HG02884 (cell line): ENCODE measurements around the gene SDHA.
A peak's percentile ranks its signal among the peaks of the same experiment; 100 is the strongest.
"Not testable (repeated sequence)": the region's sequence is repeated elsewhere in the genome, so short reads cannot be mapped to it uniquely, and the experiment has no call there.

Experiments
- ATAC-seq: cut with Tn5 transposase; IDR thresholded peaks from one replicate; pipeline ENCODE4 v1.9.1; 2021; ENCODE audit warnings: mild to moderate bottlenecking, moderate library complexity; ENCODE audit not compliant: unreplicated experiment

SDHA gene

GRCh38 chr5:218457-219291, 554 bp downstream of the SDHA start:
- peak; percentile 15 for ATAC-seq

GRCh38 chr5:219460-219863, 1.3 kb downstream of the SDHA start:
- no peak for ATAC-seq

- peak; percentile 38 for ATAC-seq
Observed at GRCh38 chr5:219991-220390, 1.9 kb downstream of the SDHA start.

- not testable (repeated sequence) for ATAC-seq
Observed at GRCh38 chr5:222951-223715, 5.0 kb downstream of the SDHA start.

GRCh38 chr5:223791-224190, 5.7 kb downstream of the SDHA start:
- no peak for ATAC-seq

- no peak for ATAC-seq
Observed at GRCh38 chr5:225334-225733, 7.2 kb downstream of the SDHA start.

- ATAC-seq, result not testable (repeated sequence)
Observed at GRCh38 chr5:227375-227774, 9.3 kb downstream of the SDHA start.

- ATAC-seq, result no peak
Observed at GRCh38 chr5:228886-229285, 10.8 kb downstream of the SDHA start.

- ATAC-seq, result no peak
Observed at GRCh38 chr5:230711-231110, 12.6 kb downstream of the SDHA start.

GRCh38 chr5:231661-232060, 13.5 kb downstream of the SDHA start:
- ATAC-seq, result no peak

GRCh38 chr5:233426-233825, 15.3 kb downstream of the SDHA start:
- ATAC-seq, result not testable (repeated sequence)

GRCh38 chr5:234450-234849, 16.3 kb downstream of the SDHA start:
- ATAC-seq, result no peak

GRCh38 chr5:235527-235926, 17.4 kb downstream of the SDHA start:
- not testable (repeated sequence) for ATAC-seq

- not testable (repeated sequence) for ATAC-seq
Observed at GRCh38 chr5:237931-238330, 19.8 kb downstream of the SDHA start.

GRCh38 chr5:240550-240949, 22.4 kb downstream of the SDHA start:
- not testable (repeated sequence) for ATAC-seq

GRCh38 chr5:241045-241669, 23.0 kb downstream of the SDHA start:
- not testable (repeated sequence) for ATAC-seq

- not testable (repeated sequence) for ATAC-seq
Observed at GRCh38 chr5:243683-244367, 25.7 kb downstream of the SDHA start.

- not testable (repeated sequence) for ATAC-seq
Observed at GRCh38 chr5:245717-246116, 27.6 kb downstream of the SDHA start.

- ATAC-seq, result not testable (repeated sequence)
Observed at GRCh38 chr5:250396-250795, 32.3 kb downstream of the SDHA start.

GRCh38 chr5:251016-251415, 32.9 kb downstream of the SDHA start:
- ATAC-seq, result not testable (repeated sequence)

- ATAC-seq, result not testable (repeated sequence)
Observed at GRCh38 chr5:251538-251937, 33.4 kb downstream of the SDHA start.
